ENCODE results near the gene MICU1. TPM values are rescaled to one million over a fixed set of nuclear protein-coding genes. Genes with fewer than 3 reads are reported as not detected.

MICU1 gene
- total and polyA plus RNA-seq, 2 donors from 2014 or later = 46.3 to 89.9 TPM

GRCh38 chr10:72417971-72418370, 207.9 kb downstream of the MICU1 start:
- Histone ChIP-seq H3K9ac (ENCODE audit: low read length in 3 of 3) (no peak overlapping the region), H3K9me3 (ENCODE audit: control insufficient read depth in 2 of 3, insufficient read depth in 1 of 3, low read length in 3 of 3) (no peaks in the 10 kb centered on the region), H3K36me3 (ENCODE audit: control insufficient read depth in 2 of 3, insufficient read depth in 3 of 3, low read length in 3 of 3) (peaks cover 2 to 17% (median 13%) of the 10 kb centered on the region in 3 donors), H3K4me1 (ENCODE audit: control insufficient read depth in 2 of 3, insufficient read depth in 2 of 3, low read depth in 1 of 3, low read length in 3 of 3) (no peaks in the 10 kb centered on the region), H3K27me3 (ENCODE audit: control insufficient read depth, insufficient read depth, low read length) (no peaks in the 10 kb centered on the region), H3K27ac (ENCODE audit: low read depth in 2 of 2, low read length in 2 of 2) (no peak overlapping the region), H3K4me3 (ENCODE audit: low read length in 3 of 3) (no peak overlapping the region)
- no peak for DNase-seq
- no peak for FAIRE-seq
- intact Hi-C loops (cut with DNase I) = no loop called here
- TF ChIP-seq CTCF (IDR thresholded peaks at IDR 0.05; ENCODE audit: borderline replicate concordance, extremely low read depth, insufficient read depth) = no peak

- no peak for FAIRE-seq
- no peaks in the 10 kb centered on the region for H3K4me1 ChIP-seq (ENCODE audit: control insufficient read depth in 2 of 3, insufficient read depth in 2 of 3, low read depth in 1 of 3, low read length in 3 of 3)
Observed at GRCh38 chr10:72416661-72417060, 209.2 kb downstream of the MICU1 start.

GRCh38 chr10:72414642-72415041, 211.2 kb downstream of the MICU1 start:
- no peak overlapping the region for H3K27ac ChIP-seq (ENCODE audit: low read depth in 2 of 2, low read length in 2 of 2)
- no peaks in the 10 kb centered on the region for H3K9me3 ChIP-seq (ENCODE audit: control insufficient read depth in 2 of 3, insufficient read depth in 1 of 3, low read length in 3 of 3)
- intact Hi-C loops (cut with DNase I) = no loop called here
- peaks cover 0 to 7% (median 0%) of the 10 kb centered on the region in 3 donors for H3K36me3 ChIP-seq (ENCODE audit: control insufficient read depth in 2 of 3, insufficient read depth in 3 of 3, low read length in 3 of 3)
- no peaks in the 10 kb centered on the region for H3K27me3 ChIP-seq (ENCODE audit: control insufficient read depth, insufficient read depth, low read length)
- FAIRE-seq (no peak), DNase-seq (no peak)
- no peaks in the 10 kb centered on the region for H3K4me1 ChIP-seq (ENCODE audit: control insufficient read depth in 2 of 3, insufficient read depth in 2 of 3, low read depth in 1 of 3, low read length in 3 of 3)
- H3K4me3 ChIP-seq (ENCODE audit: low read length in 3 of 3) = no peak overlapping the region
- no peak overlapping the region for H3K9ac ChIP-seq (ENCODE audit: low read length in 3 of 3)
- TF ChIP-seq CTCF (IDR thresholded peaks at IDR 0.05; ENCODE audit: borderline replicate concordance, extremely low read depth, insufficient read depth) = no peak

More at GRCh38 chr10:72416661-72417060, 209.2 kb downstream of the MICU1 start:
- Histone ChIP-seq H3K27ac (ENCODE audit: low read depth in 2 of 2, low read length in 2 of 2) (no peak overlapping the region), H3K9ac (ENCODE audit: low read length in 3 of 3) (no peak overlapping the region), H3K27me3 (ENCODE audit: control insufficient read depth, insufficient read depth, low read length) (no peaks in the 10 kb centered on the region), H3K9me3 (ENCODE audit: control insufficient read depth in 2 of 3, insufficient read depth in 1 of 3, low read length in 3 of 3) (no peaks in the 10 kb centered on the region), H3K36me3 (ENCODE audit: control insufficient read depth in 2 of 3, insufficient read depth in 3 of 3, low read length in 3 of 3) (peaks cover 0 to 9% (median 8%) of the 10 kb centered on the region in 3 donors), H3K4me3 (ENCODE audit: low read length in 3 of 3) (no peak overlapping the region)
- intact Hi-C loops (cut with DNase I) = no loop called here
- TF ChIP-seq CTCF (IDR thresholded peaks at IDR 0.05; ENCODE audit: borderline replicate concordance, extremely low read depth, insufficient read depth) = no peak
- DNase-seq = no peak

GRCh38 chr10:72409167-72409566, 216.7 kb downstream of the MICU1 start:
- Histone ChIP-seq H3K4me3 (ENCODE audit: low read length in 3 of 3) (no peak overlapping the region), H3K9me3 (ENCODE audit: control insufficient read depth in 2 of 3, insufficient read depth in 1 of 3, low read length in 3 of 3) (no peaks in the 10 kb centered on the region), H3K27me3 (ENCODE audit: control insufficient read depth, insufficient read depth, low read length) (no peaks in the 10 kb centered on the region), H3K9ac (ENCODE audit: low read length in 3 of 3) (no peak overlapping the region), H3K4me1 (ENCODE audit: control insufficient read depth in 2 of 3, insufficient read depth in 2 of 3, low read depth in 1 of 3, low read length in 3 of 3) (no peaks in the 10 kb centered on the region), H3K27ac (ENCODE audit: low read depth in 2 of 2, low read length in 2 of 2) (no peak overlapping the region), H3K36me3 (ENCODE audit: control insufficient read depth in 2 of 3, insufficient read depth in 3 of 3, low read length in 3 of 3) (peaks cover 0 to 5% (median 0%) of the 10 kb centered on the region in 3 donors)
- no peak for DNase-seq
- no peak for FAIRE-seq
- TF ChIP-seq CTCF (IDR thresholded peaks at IDR 0.05; ENCODE audit: borderline replicate concordance, extremely low read depth, insufficient read depth) = no peak
- intact Hi-C loops (cut with DNase I) = no loop called here

All from kidney (tissue), 14 donors.